Activated CD8-positive, alpha-beta memory T cell treated with anti-CD3 and anti-CD28 coated beads, Interleukin-2, amount 10 ng/mL, durations not matched to agents 7 days and 5 days (primary cell): ENCODE measurements around the gene PPP6R3. TPM values are rescaled to one million over a fixed set of nuclear protein-coding genes. Genes with fewer than 3 reads are reported as not detected.
"Not testable (repeated sequence)": the region's sequence is repeated elsewhere in the genome, so short reads cannot be mapped to it uniquely, and the experiment has no call there.

ENCODE experiments used
- ATAC-seq: fragments of 150-1000 bp; cut with Tn5 transposase; one replicate; pipeline ENCODE4 v1.10.0; 2021; ENCODE audit warnings: moderate library complexity
- CTCF ChIA-PET: fragments of 350-600 bp; sonication (Branson Sonifier 250); formaldehyde crosslinking; loops from one replicate; lab custom pipeline; 2021; ENCODE audit warnings: antibody characterized with exemption; lab: Charles Lee
- DNase-seq: peaks from one replicate; pipeline ENCODE4 v3.0.0-alpha.2; 2020
- H3K27ac Mint-ChIP-seq: one replicate; pipeline ENCODE4 v1.8.0; 2021; ENCODE audit warnings: mild to moderate bottlenecking, mixed read lengths
- H3K27me3 Mint-ChIP-seq: one replicate; pipeline ENCODE4 v1.8.0; 2021; ENCODE audit warnings: mixed read lengths
- H3K36me3 Mint-ChIP-seq: one replicate; pipeline ENCODE4 v1.8.0; 2021; ENCODE audit warnings: mild to moderate bottlenecking, mixed read lengths
- H3K4me1 Mint-ChIP-seq: one replicate; pipeline ENCODE4 v1.8.0; 2021; ENCODE audit warnings: mixed read lengths
- H3K4me3 Mint-ChIP-seq: one replicate; pipeline ENCODE4 v1.8.0; 2021; ENCODE audit warnings: mild to moderate bottlenecking, moderate library complexity, mixed read lengths
- H3K9me3 Mint-ChIP-seq: one replicate; pipeline ENCODE4 v1.8.0; 2022; ENCODE audit warnings: low read depth, mixed read lengths
- total RNA-seq, 2 experiments: library from RNA; stranded (reverse); gene quantifications; one replicate each; pipeline ENCODE4 v1.2.3, GENCODE V29; 2021

The PPP6R3 gene
- total RNA-seq, 2 experiments from 2014 or later: 116 to 121 TPM

DNA sequence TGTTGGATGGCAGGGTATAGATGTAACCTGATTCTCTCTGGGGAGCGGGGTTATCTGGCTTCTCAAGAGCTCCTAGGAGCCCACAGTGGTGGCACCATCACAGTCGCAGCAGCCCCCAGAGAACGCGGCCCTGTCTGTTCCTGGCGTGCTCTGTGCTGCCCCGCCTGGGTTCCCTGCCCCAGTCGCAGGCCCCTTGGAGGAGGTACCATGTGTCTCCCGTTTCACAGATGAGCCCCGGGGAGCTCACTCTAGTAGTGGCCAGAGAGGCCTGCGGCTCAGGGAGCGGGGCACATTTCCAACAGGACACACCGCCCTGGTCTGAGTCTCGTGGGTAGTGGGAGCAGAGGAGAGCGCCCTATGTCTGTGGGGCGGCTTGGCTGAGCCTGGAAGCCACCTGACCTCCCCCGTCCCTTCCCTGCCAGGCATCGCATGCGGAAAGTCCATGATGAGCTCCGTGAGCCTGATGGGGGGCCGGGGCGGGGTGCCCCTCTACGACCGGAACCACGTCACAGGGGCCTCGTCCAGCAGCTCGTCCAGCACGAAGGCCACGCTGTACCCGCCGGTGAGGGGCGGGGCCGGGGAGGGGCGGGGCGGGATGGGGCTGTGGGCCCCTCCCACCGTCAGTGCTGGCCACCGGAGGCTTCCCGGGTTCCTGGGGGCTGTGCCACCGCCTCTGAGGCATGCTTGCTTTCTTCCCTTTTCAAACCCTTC, 21.0 kb upstream of the PPP6R3 start:
- Mint-ChIP-seq H3K36me3 (no peaks in the 10 kb centered on the region), H3K4me1 (peaks cover 6% of the 10 kb centered on the region), H3K27ac (no peak overlapping the region), H3K27me3 (no peaks in the 10 kb centered on the region), H3K4me3 (no peak overlapping the region), H3K9me3 (no peaks in the 10 kb centered on the region)
- ATAC-seq (no peak), DNase-seq (no peak)
- CTCF ChIA-PET: no interaction called here

GRCh38 chr11:68440224-68440623, 20.3 kb upstream of the PPP6R3 start:
- ATAC-seq: no peak
- DNase-seq: no peak
- no peaks in the 10 kb centered on the region for H3K27me3 Mint-ChIP-seq
- H3K4me1 Mint-ChIP-seq: peaks cover 6% of the 10 kb centered on the region
- H3K4me3 Mint-ChIP-seq: no peak overlapping the region
- CTCF ChIA-PET: no interaction called here
- H3K27ac Mint-ChIP-seq: no peak overlapping the region
- no peaks in the 10 kb centered on the region for H3K36me3 Mint-ChIP-seq
- no peaks in the 10 kb centered on the region for H3K9me3 Mint-ChIP-seq

DNA sequence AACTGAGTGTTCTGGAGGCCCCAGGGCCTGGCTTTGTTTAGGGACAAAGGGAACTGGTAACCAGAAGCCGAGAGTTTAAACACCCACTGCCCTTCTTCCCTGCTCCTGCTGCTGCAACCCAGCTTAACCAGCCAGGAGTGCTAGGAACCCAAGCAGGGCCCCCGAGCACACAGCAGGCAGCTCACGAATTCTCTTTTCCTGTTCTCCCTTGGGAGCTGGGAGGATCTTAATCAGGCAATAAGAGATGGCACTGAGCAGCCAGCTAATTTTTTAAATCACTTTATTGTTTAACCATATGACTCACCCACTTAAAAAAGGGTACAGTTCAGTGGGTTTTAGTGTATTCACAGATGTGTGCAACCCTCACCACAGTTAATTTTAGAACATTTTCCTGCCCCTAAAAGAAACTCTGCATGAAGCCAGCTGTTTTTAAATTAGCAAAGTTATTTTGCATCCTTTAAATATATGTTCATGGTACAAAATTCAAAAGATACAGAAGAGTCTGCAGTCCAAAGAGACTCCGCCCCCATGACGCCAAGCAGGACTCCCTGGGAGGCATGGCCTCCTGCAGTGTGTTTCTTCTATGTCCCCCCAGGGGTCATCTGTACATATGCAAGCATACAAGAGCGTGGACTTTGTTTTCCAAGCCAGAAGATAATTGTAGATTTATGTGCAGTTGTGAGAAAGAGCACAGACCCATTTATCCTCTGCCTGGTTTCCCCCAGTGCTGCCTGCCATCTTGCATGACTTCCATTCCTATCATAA, 18.9 kb upstream of the PPP6R3 start:
- Mint-ChIP-seq H3K36me3 (no peaks in the 10 kb centered on the region), H3K4me1 (peaks cover 6% of the 10 kb centered on the region), H3K4me3 (no peak overlapping the region), H3K9me3 (no peaks in the 10 kb centered on the region), H3K27me3 (no peaks in the 10 kb centered on the region), H3K27ac (no peak overlapping the region)
- CTCF ChIA-PET: no interaction called here
- ATAC-seq (no peak), DNase-seq (no peak)

DNA sequence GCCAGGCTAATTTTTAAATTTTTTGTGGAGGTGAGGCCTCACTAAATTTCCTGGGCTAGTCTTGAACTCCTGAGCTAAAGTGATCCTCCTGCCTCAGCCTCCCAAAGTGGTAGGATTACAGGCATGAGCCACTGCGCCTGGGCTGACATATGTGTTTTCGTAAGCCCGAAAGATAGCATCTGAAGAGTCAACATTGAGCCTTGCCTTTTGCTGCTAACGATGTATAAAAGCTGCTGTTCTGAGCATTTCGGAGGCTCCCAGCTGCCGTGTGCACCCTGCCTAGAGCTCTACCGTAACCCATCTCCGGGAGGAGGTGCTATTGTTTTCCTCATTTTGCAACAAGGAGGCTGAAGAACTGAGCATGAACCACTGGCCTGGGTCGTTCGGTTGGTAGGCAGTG, 18.1 kb upstream of the PPP6R3 start:
- H3K9me3 Mint-ChIP-seq: no peaks in the 10 kb centered on the region
- ATAC-seq: no peak
- H3K4me1 Mint-ChIP-seq: peaks cover 3% of the 10 kb centered on the region
- no peaks in the 10 kb centered on the region for H3K36me3 Mint-ChIP-seq
- CTCF ChIA-PET: no interaction called here
- H3K27me3 Mint-ChIP-seq: no peaks in the 10 kb centered on the region
- DNase-seq: no peak
- H3K4me3 Mint-ChIP-seq: no peak overlapping the region
- H3K27ac Mint-ChIP-seq: no peak overlapping the region

DNA sequence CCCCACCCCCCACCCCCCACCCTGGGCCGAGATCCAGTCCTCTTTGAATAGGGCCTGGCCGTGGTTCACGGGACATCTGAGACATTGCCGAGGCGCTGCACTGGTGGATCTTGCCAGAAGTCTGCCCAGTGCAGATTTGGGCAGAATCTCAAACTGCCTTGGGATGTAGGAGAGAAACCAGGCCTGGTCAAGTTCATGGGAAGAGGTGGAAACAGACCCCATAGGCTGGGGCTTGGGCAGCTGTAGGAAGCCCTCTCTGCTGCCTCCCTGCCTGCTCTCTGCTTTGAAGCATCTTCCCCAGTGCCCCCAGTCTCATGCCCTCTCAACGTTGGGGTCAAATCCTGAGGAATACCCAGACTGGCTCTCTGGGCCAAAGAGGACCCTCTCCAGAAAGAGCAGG, 16.0 kb upstream of the PPP6R3 start:
- no peak overlapping the region for H3K4me3 Mint-ChIP-seq
- peaks cover 4% of the 10 kb centered on the region for H3K4me1 Mint-ChIP-seq
- no peaks in the 10 kb centered on the region for H3K27me3 Mint-ChIP-seq
- no peak for DNase-seq
- no peak overlapping the region for H3K27ac Mint-ChIP-seq
- ATAC-seq: no peak
- no peaks in the 10 kb centered on the region for H3K9me3 Mint-ChIP-seq
- no peaks in the 10 kb centered on the region for H3K36me3 Mint-ChIP-seq
- CTCF ChIA-PET: interaction anchor here (1.0 kb wide), 1 partner anchor 187 kb away, joined by 3 read pairs; no protein-coding TSS in a partner anchor

GRCh38 chr11:68445531-68446035, 15.0 kb upstream of the PPP6R3 start:
- no peaks in the 10 kb centered on the region for H3K9me3 Mint-ChIP-seq
- H3K4me3 Mint-ChIP-seq: no peak overlapping the region
- H3K27ac Mint-ChIP-seq: no peak overlapping the region

GRCh38 chr11:68446046-68446725, 14.4 kb upstream of the PPP6R3 start:
- H3K27me3 Mint-ChIP-seq: no peaks in the 10 kb centered on the region
- CTCF ChIA-PET: no interaction called here
- no peaks in the 10 kb centered on the region for H3K9me3 Mint-ChIP-seq
- no peak overlapping the region for H3K27ac Mint-ChIP-seq
- H3K4me1 Mint-ChIP-seq: peaks cover 4% of the 10 kb centered on the region
- ATAC-seq (no peak), DNase-seq (no peak)
- no peaks in the 10 kb centered on the region for H3K36me3 Mint-ChIP-seq
- H3K4me3 Mint-ChIP-seq: no peak overlapping the region

More at GRCh38 chr11:68445531-68446035, 15.0 kb upstream of the PPP6R3 start:
- CTCF ChIA-PET: no interaction called here
- ATAC-seq: no peak
- H3K36me3 Mint-ChIP-seq: no peaks in the 10 kb centered on the region
- H3K27me3 Mint-ChIP-seq: no peaks in the 10 kb centered on the region
- peaks cover 4% of the 10 kb centered on the region for H3K4me1 Mint-ChIP-seq
- no peak for DNase-seq

GRCh38 chr11:68447015-68447801, 13.3 kb upstream of the PPP6R3 start:
- Mint-ChIP-seq H3K4me1 (peaks cover 4% of the 10 kb centered on the region), H3K27me3 (no peaks in the 10 kb centered on the region)
- CTCF ChIA-PET: interaction anchor here (2.4 kb wide), 1 partner anchor 190 kb away, joined by 7 read pairs; no protein-coding TSS in a partner anchor

DNA sequence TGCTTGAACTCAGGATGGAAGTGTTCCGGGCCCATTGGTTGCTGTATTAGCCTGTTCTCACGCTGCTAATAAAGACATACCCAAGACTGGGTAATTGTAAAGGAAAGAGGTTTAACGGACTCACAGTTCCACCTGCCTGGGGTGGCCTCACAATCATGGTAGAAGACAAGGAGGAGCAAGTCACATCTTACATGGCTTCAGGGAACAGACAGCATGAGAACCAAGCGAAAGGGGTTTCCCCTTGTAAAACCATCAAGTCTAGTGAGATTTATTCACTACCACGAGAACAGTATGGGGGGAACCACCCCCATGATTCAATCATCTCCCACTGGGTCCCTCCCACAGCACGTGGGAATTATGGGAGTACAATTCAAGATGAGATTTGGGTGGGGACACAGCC, 12.6 kb upstream of the PPP6R3 start:
- DNase-seq, H3K4me3 Mint-ChIP-seq, H3K27ac Mint-ChIP-seq, H3K36me3 Mint-ChIP-seq, H3K9me3 Mint-ChIP-seq, H3K27me3 Mint-ChIP-seq, ATAC-seq, H3K4me1 Mint-ChIP-seq: not testable (repeated sequence)
- CTCF ChIA-PET: interaction anchor here (2.4 kb wide), 1 partner anchor 190 kb away, joined by 7 read pairs; no protein-coding TSS in a partner anchor

More at GRCh38 chr11:68447015-68447801, 13.3 kb upstream of the PPP6R3 start:
- DNase-seq (peak; percentile 85), ATAC-seq (peak; percentile 99)
- Mint-ChIP-seq H3K36me3 (no peaks in the 10 kb centered on the region), H3K27ac (no peak overlapping the region), H3K9me3 (no peaks in the 10 kb centered on the region), H3K4me3 (no peak overlapping the region)

GRCh38 chr11:68448604-68449011, 11.9 kb upstream of the PPP6R3 start:
- no peaks in the 10 kb centered on the region for H3K9me3 Mint-ChIP-seq
- CTCF ChIA-PET: interaction anchor here (0.5 to 2.4 kb wide), 2 partner anchors 147 to 191 kb away, joined by 3 to 7 read pairs; no protein-coding TSS in a partner anchor
- H3K4me1 Mint-ChIP-seq: peaks cover 4% of the 10 kb centered on the region
- no peaks in the 10 kb centered on the region for H3K27me3 Mint-ChIP-seq
- no peak overlapping the region for H3K27ac Mint-ChIP-seq
- H3K36me3 Mint-ChIP-seq: no peaks in the 10 kb centered on the region
- DNase-seq (no peak), ATAC-seq (no peak)
- no peak overlapping the region for H3K4me3 Mint-ChIP-seq

GRCh38 chr11:68449951-68450350, 10.6 kb upstream of the PPP6R3 start:
- no peak overlapping the region for H3K27ac Mint-ChIP-seq
- ATAC-seq (no peak), DNase-seq (no peak)
- no peaks in the 10 kb centered on the region for H3K36me3 Mint-ChIP-seq
- H3K4me3 Mint-ChIP-seq: no peak overlapping the region
- peaks cover 4% of the 10 kb centered on the region for H3K4me1 Mint-ChIP-seq
- CTCF ChIA-PET: interaction anchor here (0.7 to 2.4 kb wide), 2 partner anchors 153 to 192 kb away, joined by 3 to 7 read pairs; no protein-coding TSS in a partner anchor
- H3K27me3 Mint-ChIP-seq: no peaks in the 10 kb centered on the region
- H3K9me3 Mint-ChIP-seq: no peaks in the 10 kb centered on the region

DNA sequence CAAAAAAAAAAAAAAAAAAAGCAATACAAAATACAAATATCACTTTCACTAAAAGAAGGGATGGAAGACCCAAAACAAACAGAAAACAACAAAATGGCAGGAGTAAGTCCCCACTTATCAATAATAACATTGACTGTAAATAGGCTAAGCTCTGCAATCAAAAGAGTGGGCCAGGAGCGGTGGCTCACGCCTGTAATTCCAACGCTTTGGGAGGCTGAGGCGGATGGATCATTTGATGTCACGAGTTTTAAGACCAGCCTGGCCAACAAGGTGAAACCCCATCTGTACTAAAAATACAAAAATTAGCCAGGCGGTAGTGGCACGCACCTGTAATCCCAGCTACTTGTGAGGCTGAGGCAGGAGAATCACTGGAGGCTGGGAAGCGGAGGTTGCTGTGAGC, 9.8 kb upstream of the PPP6R3 start:
- Mint-ChIP-seq H3K9me3 (no peaks in the 10 kb centered on the region), H3K4me3 (no peak overlapping the region), H3K4me1 (peaks cover 4% of the 10 kb centered on the region), H3K27ac (no peak overlapping the region), H3K36me3 (no peaks in the 10 kb centered on the region), H3K27me3 (peaks cover 1% of the 10 kb centered on the region)
- no peak for DNase-seq
- CTCF ChIA-PET: no interaction called here
- no peak for ATAC-seq
